ENCODE measurements around the gene CEP152. TPM values are rescaled to one million over a fixed set of nuclear protein-coding genes. Genes with fewer than 3 reads are reported as not detected.

The CEP152 gene
- total RNA-seq, 1 experiment from 2014 or later: 31.6 TPM

- CTCF ChIA-PET: no interaction called here
- POLR2A ChIA-PET (ENCODE audit: low non-redundant PET): no interaction called here
- BruUV-seq (replicated peaks): no TSS peak
- Histone ChIP-seq H3K9me3 (ENCODE audit: low read depth, low read length, poor library complexity, severe bottlenecking) (no peaks in the 10 kb centered on the region), H3K4me3 (ENCODE audit: low read depth, low read length, poor library complexity, severe bottlenecking) (no peak overlapping the region), H3K27ac (ENCODE audit: low read depth, low read length, poor library complexity, severe bottlenecking) (no peak overlapping the region), H3K4me1 (ENCODE audit: insufficient read depth, low read length, poor library complexity, severe bottlenecking) (no peaks in the 10 kb centered on the region), H3K36me3 (ENCODE audit: insufficient read depth, low read length, poor library complexity, severe bottlenecking) (no peaks in the 10 kb centered on the region), H3K27me3 (replicated peaks; ENCODE audit: insufficient read depth, low read depth, low read length, poor library complexity) (no peaks in the 10 kb centered on the region)
- TF ChIP-seq CTCF (conservative IDR thresholded peaks at IDR 0.05; ENCODE audit: low read depth, low read length): no peak
- intact Hi-C loops (cut with micrococcal nuclease; ENCODE audit: unreplicated experiment): no loop called here
- DNase-seq (ENCODE audit: low spot score): no peak
Observed at GRCh38 chr15:48832648-48833047, 21.8 kb upstream of the CEP152 start.

GRCh38 chr15:48828906-48829305 lies 18.0 kb upstream of the CEP152 start:
- no peak overlapping the region for H3K4me3 ChIP-seq (ENCODE audit: low read depth, low read length, poor library complexity, severe bottlenecking)
- POLR2A ChIA-PET (ENCODE audit: low non-redundant PET): no interaction called here
- intact Hi-C loops (cut with micrococcal nuclease; ENCODE audit: unreplicated experiment): no loop called here
- CTCF ChIA-PET: no interaction called here
- no peaks in the 10 kb centered on the region for H3K36me3 ChIP-seq (ENCODE audit: insufficient read depth, low read length, poor library complexity, severe bottlenecking)
- TF ChIP-seq EZH2 (IDR thresholded peaks at IDR 0.05; ENCODE audit: borderline replicate concordance, low read depth, low read length, poor library complexity, severe bottlenecking) (no peak), CTCF (conservative IDR thresholded peaks at IDR 0.05; ENCODE audit: low read depth, low read length) (no peak)
- no TSS peak for BruUV-seq (replicated peaks)
- H3K4me1 ChIP-seq (ENCODE audit: insufficient read depth, low read length, poor library complexity, severe bottlenecking): no peaks in the 10 kb centered on the region
- no peaks in the 10 kb centered on the region for H3K27me3 ChIP-seq (replicated peaks; ENCODE audit: insufficient read depth, low read depth, low read length, poor library complexity)
- no peak overlapping the region for H3K27ac ChIP-seq (ENCODE audit: low read depth, low read length, poor library complexity, severe bottlenecking)
- H3K9me3 ChIP-seq (ENCODE audit: low read depth, low read length, poor library complexity, severe bottlenecking): no peaks in the 10 kb centered on the region
- no peak for DNase-seq (ENCODE audit: low spot score)

- no peak overlapping the region for H3K27ac ChIP-seq (ENCODE audit: low read depth, low read length, poor library complexity, severe bottlenecking)
- no peaks in the 10 kb centered on the region for H3K27me3 ChIP-seq (replicated peaks; ENCODE audit: insufficient read depth, low read depth, low read length, poor library complexity)
- DNase-seq (ENCODE audit: low spot score): no peak
- H3K4me3 ChIP-seq (ENCODE audit: low read depth, low read length, poor library complexity, severe bottlenecking): no peak overlapping the region
- no peaks in the 10 kb centered on the region for H3K4me1 ChIP-seq (ENCODE audit: insufficient read depth, low read length, poor library complexity, severe bottlenecking)
- H3K36me3 ChIP-seq (ENCODE audit: insufficient read depth, low read length, poor library complexity, severe bottlenecking): no peaks in the 10 kb centered on the region
- intact Hi-C loops (cut with micrococcal nuclease; ENCODE audit: unreplicated experiment): no loop called here
- ChIA-PET CTCF (no interaction called here), POLR2A (ENCODE audit: low non-redundant PET) (no interaction called here)
- BruUV-seq (replicated peaks): no TSS peak
- H3K9me3 ChIP-seq (ENCODE audit: low read depth, low read length, poor library complexity, severe bottlenecking): no peaks in the 10 kb centered on the region
- TF ChIP-seq EZH2 (IDR thresholded peaks at IDR 0.05; ENCODE audit: borderline replicate concordance, low read depth, low read length, poor library complexity, severe bottlenecking) (no peak), CTCF (conservative IDR thresholded peaks at IDR 0.05; ENCODE audit: low read depth, low read length) (no peak)
Observed at GRCh38 chr15:48828471-48828870, 17.6 kb upstream of the CEP152 start.
